Ovary (tissue), 9 donors: Measurements from ENCODE around the gene UBE2E1. TPM values are rescaled to one million over a fixed set of nuclear protein-coding genes. Genes with fewer than 3 reads are reported as not detected.

Experiments used
- DNase-seq, 5 donors: peaks; one replicate each; pipeline ENCODE4 v3.0.0-alpha.2; 2019 to 2020
- H3K27ac ChIP-seq, 2 donors: fragments of 200-600 bp; one replicate each; pipeline versions ENCODE4 v1.5.1 to v1.8.0; 2019 to 2022
- H3K27me3 ChIP-seq: fragments of 200-600 bp; one replicate; pipeline ENCODE4 v1.8.0; 2022
- H3K36me3 ChIP-seq: fragments of 200-600 bp; sonication (generic); one replicate; pipeline ENCODE4 v1.5.1; 2019
- H3K4me1 ChIP-seq: one replicate; pipeline ENCODE4 v1.8.1; 2013; ENCODE audit warnings: mild to moderate bottlenecking, moderate library complexity; ENCODE audit not compliant: insufficient read depth
- H3K4me3 ChIP-seq: fragments of 200-600 bp; sonication (generic); one replicate; pipeline ENCODE4 v1.5.1; 2017
- H3K9me3 ChIP-seq, 2 donors: fragments of 200-600 bp in 1 of 2; sonication (generic) in 1 of 2; one replicate each; pipeline versions ENCODE4 v1.5.1 to v1.8.1; 2013 to 2019; ENCODE audit warnings: mild to moderate bottlenecking in 1 of 2, moderate library complexity in 1 of 2
- CTCF ChIP-seq, 3 donors: fragments of 450-650 bp in 2 of 3; fragments of 200-600 bp in 1 of 3; IDR thresholded peaks; one replicate each; pipeline versions ENCODE4 v1.5.1 to v1.8.0; 2016 to 2022; ENCODE audit warnings: antibody characterized with exemption in 3 of 3, mild to moderate bottlenecking in 1 of 3
- EP300 ChIP-seq: sonication (generic); formaldehyde crosslinking; IDR thresholded peaks from one replicate; pipeline ENCODE4 v1.6.1; 2017; ENCODE audit warnings: antibody characterized with exemption
- POLR2A ChIP-seq: fragments of 450-650 bp; IDR thresholded peaks from one replicate; pipeline ENCODE4 v1.6.1; 2017; ENCODE audit warnings: antibody characterized with exemption, mild to moderate bottlenecking, moderate library complexity
- WGBS, 3 donors: extraction: QIAGEN DNeasy Blood & Tissue Kit in 1 of 3; methylation state at CpG; one replicate each; pipeline versions ENCODE4 v1.1.5 to v1.1.7; 2013 to 2017; 5-methylcytosine and 5-hydroxymethylcytosine counted together
- intact Hi-C, 4 donors: fragments of 100-400 bp; cut with DNase I; formaldehyde crosslinking; loops; one replicate each; pipeline versions ENCODE4 v1.11.0 to v1.15.1; 2022 to 2023
- polyA plus RNA-seq, 2 donors: library from polyadenylated mRNA; stranded (reverse); fragments of 200-250 nt in 1 of 2; fragments of 350-450 nt in 1 of 2; fragmentation: Illumina TruSeq in 1 of 2; extraction: RNeasy Lipid Tissue Mini Kit (QIAGEN cat#74804) in 1 of 2; gene quantifications; one replicate each; pipeline ENCODE4 v1.2.3, GENCODE V29; 2013 to 2014
- total RNA-seq, 7 donors: library from RNA; depleted of rRNA in 2 of 7; stranded (reverse); fragments of >200 nt in 2 of 7; fragmentation: NEBNext Ultra II Directional in 3 of 7; extraction: Animal tissue kit (Norgen Biotek cat#: 25700) in 3 of 7; gene quantifications; one replicate each; pipeline versions ENCODE4 v1.1.0 to v1.2.4, GENCODE V29; 2016 to 2023
- donor health status: DM: no; HTN: no; CAD: no; lungs with moderate emphysema.
- donor health status: DM: no; HTN: no; CAD: no.
- donor health status: Bipolar disorder and iron deficiency.
- donor health status: DM: yes; HTN: yes; CAD: no.
- donor health status: DM: no; HTN: no; CAD: no.
- donor health status: DM: yes; HTN: yes; CAD: no.

UBE2E1 gene
- total and polyA plus RNA-seq, 9 donors = 65.2 to 133 (median 76.7) TPM

- Histone ChIP-seq H3K27me3 (no peaks in the 10 kb centered on the region), H3K27ac (no peak overlapping the region), H3K9me3 (no peaks in the 10 kb centered on the region), H3K4me1 (peaks cover 4% of the 10 kb centered on the region), H3K36me3 (no peaks in the 10 kb centered on the region), H3K4me3 (no peak overlapping the region)
- DNase-seq = no peak
- no peak for TF ChIP-seq CTCF (IDR thresholded peaks at IDR 0.05)
- TF ChIP-seq EP300 = no peak
- TF ChIP-seq POLR2A = no peak
- WGBS, 3 donors = 66 to 82% (median 69%) methylated on average over 2 of the region's 2 CpGs
- intact Hi-C loops = loop anchor here in 1 of 4 donors (2.0 kb wide), 1 partner anchor 27 kb away; no protein-coding TSS in a partner anchor
These were observed 113.9 kb downstream of the UBE2E1 start for GRCh38 chr3:23919628-23920027.

GRCh38 chr3:23920151-23920655 lies 114.4 kb downstream of the UBE2E1 start:
- no peaks in the 10 kb centered on the region for H3K27me3 ChIP-seq
- no peak for DNase-seq
- H3K9me3 ChIP-seq = no peaks in the 10 kb centered on the region
- no peak overlapping the region for H3K4me3 ChIP-seq
- TF ChIP-seq CTCF (IDR thresholded peaks at IDR 0.05) (no peak), POLR2A (no peak), EP300 (no peak)
- WGBS, 3 donors = 81 to 85% (median 84%) methylated on average over 5 of the region's 5 CpGs
- H3K36me3 ChIP-seq = no peaks in the 10 kb centered on the region
- intact Hi-C loops = no loop called here
- no peak overlapping the region for H3K27ac ChIP-seq
- H3K4me1 ChIP-seq = peaks cover 2% of the 10 kb centered on the region

- Histone ChIP-seq H3K27me3 (no peaks in the 10 kb centered on the region), H3K27ac (no peak overlapping the region), H3K4me1 (no peaks in the 10 kb centered on the region), H3K36me3 (no peaks in the 10 kb centered on the region), H3K9me3 (no peaks in the 10 kb centered on the region), H3K4me3 (no peak overlapping the region)
- WGBS, 3 donors = 85 to 91% (median 86%) methylated on average over 3 of the region's 3 CpGs
- no peak for DNase-seq
- TF ChIP-seq CTCF (IDR thresholded peaks at IDR 0.05) (no peak), POLR2A (no peak), EP300 (no peak)
- intact Hi-C loops = no loop called here
These were observed 115.3 kb downstream of the UBE2E1 start for GRCh38 chr3:23921052-23921511.

DNA sequence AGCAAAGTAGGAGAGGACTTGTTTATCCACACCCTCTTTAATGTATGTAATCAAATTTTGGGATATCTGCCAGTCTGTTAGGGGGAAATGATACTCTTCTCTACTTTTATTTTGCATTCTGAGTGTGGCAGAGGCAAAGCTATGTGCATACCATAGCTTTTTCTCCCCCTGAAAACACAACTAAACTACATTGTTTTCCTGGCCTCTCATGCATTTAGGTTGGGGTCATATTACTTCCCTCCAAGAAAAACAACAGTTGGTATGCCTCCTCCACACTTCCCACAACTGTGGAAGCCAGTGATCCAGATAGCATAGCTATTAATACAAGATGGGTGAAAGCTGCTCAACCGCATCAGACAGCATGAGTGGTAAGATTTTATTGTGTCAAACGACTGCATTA lies 118.0 kb downstream of the UBE2E1 start:
- Histone ChIP-seq H3K36me3 (no peaks in the 10 kb centered on the region), H3K9me3 (no peaks in the 10 kb centered on the region), H3K4me3 (no peak overlapping the region), H3K4me1 (no peaks in the 10 kb centered on the region), H3K27me3 (no peaks in the 10 kb centered on the region), H3K27ac (no peak overlapping the region)
- intact Hi-C loops = no loop called here
- 17 to 38% (median 30%) methylated on average over 2 of the region's 2 CpGs for WGBS, 3 donors
- TF ChIP-seq POLR2A (no peak), EP300 (no peak), CTCF (IDR thresholded peaks at IDR 0.05) (no peak)
- DNase-seq = no peak
